Activated naive CD8-positive, alpha-beta T cell treated with anti-CD3 and anti-CD28 coated beads, Interleukin-2, amount 50 U/mL, for 24 hours (primary cell): ENCODE results near the gene AIFM2.
"Not testable (repeated sequence)": the region's sequence is repeated elsewhere in the genome, so short reads cannot be mapped to it uniquely, and the experiment has no call there.

Experiments used
- ATAC-seq: fragments of 150-1000 bp; cut with Tn5 transposase; one replicate; pipeline ENCODE4 v1.10.0; 2021
- DNase-seq: peaks from one replicate; pipeline ENCODE4 v3.0.0; 2021
- H3K27ac Mint-ChIP-seq: one replicate; pipeline ENCODE4 v1.8.0; 2021; ENCODE audit warnings: mild to moderate bottlenecking, mixed read lengths
- H3K27me3 Mint-ChIP-seq: one replicate; pipeline ENCODE4 v1.8.0; 2021; ENCODE audit warnings: mixed read lengths
- H3K36me3 Mint-ChIP-seq: one replicate; pipeline ENCODE4 v1.8.0; 2021; ENCODE audit warnings: low read depth, mixed read lengths
- H3K4me1 Mint-ChIP-seq: one replicate; pipeline ENCODE4 v1.8.0; 2021; ENCODE audit warnings: mixed read lengths
- H3K4me3 Mint-ChIP-seq: one replicate; pipeline ENCODE4 v1.8.0; 2021; ENCODE audit warnings: mild to moderate bottlenecking, moderate library complexity, mixed read lengths
- H3K9me3 Mint-ChIP-seq: one replicate; pipeline ENCODE4 v1.8.0; 2021; ENCODE audit warnings: mixed read lengths

Gene AIFM2

GRCh38 chr10:70132098-70133029, at the start of gene AIFM2:
TSS of gene AIFM2 (minus strand) at chr10:70132825. CDS start at chr10:70124084, 8,741 bp downstream.
- Mint-ChIP-seq H3K27ac (peak within 1 kb of the TSS; percentile 91), H3K4me3 (peak within 1 kb of the TSS; percentile 86), H3K27me3 (no peaks in the 10 kb centered on the region), H3K36me3 (peaks cover 3% of the 10 kb centered on the region), H3K9me3 (no peaks in the 10 kb centered on the region), H3K4me1 (peaks cover 25% of the 10 kb centered on the region)
- DNase-seq (peak; percentile 60), ATAC-seq (peak; percentile 77)

- H3K4me3 Mint-ChIP-seq, H3K4me1 Mint-ChIP-seq, ATAC-seq, H3K27me3 Mint-ChIP-seq, H3K27ac Mint-ChIP-seq, H3K36me3 Mint-ChIP-seq, DNase-seq, H3K9me3 Mint-ChIP-seq: not testable (repeated sequence)
Measured at GRCh38 chr10:70179209-70179608, 46.6 kb upstream of the AIFM2 start.

- no peak for ATAC-seq
- Mint-ChIP-seq H3K9me3 (peaks cover 3% of the 10 kb centered on the region), H3K4me1 (peaks cover 10% of the 10 kb centered on the region), H3K36me3 (no peaks in the 10 kb centered on the region), H3K27me3 (peaks cover 2% of the 10 kb centered on the region), H3K4me3 (no peak overlapping the region), H3K27ac (no peak overlapping the region)
- DNase-seq: no peak
Measured at GRCh38 chr10:70178139-70178725, 45.6 kb upstream of the AIFM2 start.

- peaks cover 2% of the 10 kb centered on the region for H3K27me3 Mint-ChIP-seq
- ATAC-seq: no peak
- no peak overlapping the region for H3K27ac Mint-ChIP-seq
- no peaks in the 10 kb centered on the region for H3K36me3 Mint-ChIP-seq
- H3K4me3 Mint-ChIP-seq: no peak overlapping the region
- H3K9me3 Mint-ChIP-seq: peaks cover 3% of the 10 kb centered on the region
- DNase-seq: no peak
- peaks cover 17% of the 10 kb centered on the region for H3K4me1 Mint-ChIP-seq
Measured at GRCh38 chr10:70176441-70176840, 43.8 kb upstream of the AIFM2 start.

GRCh38 chr10:70175516-70175915, 42.9 kb upstream of the AIFM2 start:
- Mint-ChIP-seq H3K27ac (no peak overlapping the region), H3K9me3 (peaks cover 3% of the 10 kb centered on the region), H3K4me1 (peaks cover 23% of the 10 kb centered on the region), H3K4me3 (no peak overlapping the region), H3K27me3 (peaks cover 2% of the 10 kb centered on the region), H3K36me3 (no peaks in the 10 kb centered on the region)
- no peak for ATAC-seq
- no peak for DNase-seq

GRCh38 chr10:70174058-70174741, 41.6 kb upstream of the AIFM2 start:
- Mint-ChIP-seq H3K9me3 (no peaks in the 10 kb centered on the region), H3K27ac (peak overlapping the region; percentile 69), H3K36me3 (peaks cover 1% of the 10 kb centered on the region), H3K4me3 (peak overlapping the region; percentile 12), H3K27me3 (no peaks in the 10 kb centered on the region), H3K4me1 (peaks cover 27% of the 10 kb centered on the region)
- peak; percentile 2 for ATAC-seq
- peak; percentile 24 for DNase-seq

GRCh38 chr10:70169649-70170364, 37.2 kb upstream of the AIFM2 start:
- peaks cover 65% of the 10 kb centered on the region for H3K4me1 Mint-ChIP-seq

GRCh38 chr10:70169011-70169410, 36.4 kb upstream of the AIFM2 start:
- Mint-ChIP-seq H3K4me3 (peak overlapping the region; percentile 95), H3K4me1 (peaks cover 67% of the 10 kb centered on the region), H3K27ac (peak overlapping the region; percentile 93), H3K36me3 (peaks cover 30% of the 10 kb centered on the region), H3K9me3 (no peaks in the 10 kb centered on the region), H3K27me3 (no peaks in the 10 kb centered on the region)
- DNase-seq: no peak
- ATAC-seq: no peak

More at GRCh38 chr10:70169649-70170364, 37.2 kb upstream of the AIFM2 start:
- peak; percentile 5 for ATAC-seq
- DNase-seq: peak; percentile 27
- H3K9me3 Mint-ChIP-seq: no peaks in the 10 kb centered on the region
- peak overlapping the region; percentile 95 for H3K4me3 Mint-ChIP-seq
- H3K27me3 Mint-ChIP-seq: no peaks in the 10 kb centered on the region
- peak overlapping the region; percentile 93 for H3K27ac Mint-ChIP-seq
- peaks cover 25% of the 10 kb centered on the region for H3K36me3 Mint-ChIP-seq

GRCh38 chr10:70167246-70167645, 34.6 kb upstream of the AIFM2 start:
- DNase-seq: no peak
- Mint-ChIP-seq H3K4me1 (peaks cover 75% of the 10 kb centered on the region), H3K9me3 (no peaks in the 10 kb centered on the region), H3K36me3 (peaks cover 39% of the 10 kb centered on the region), H3K4me3 (peak overlapping the region; percentile 49), H3K27ac (peak overlapping the region; percentile 44), H3K27me3 (no peaks in the 10 kb centered on the region)
- ATAC-seq: no peak

GRCh38 chr10:70166394-70166793, 33.8 kb upstream of the AIFM2 start:
- no peaks in the 10 kb centered on the region for H3K27me3 Mint-ChIP-seq
- no peaks in the 10 kb centered on the region for H3K9me3 Mint-ChIP-seq
- peaks cover 80% of the 10 kb centered on the region for H3K4me1 Mint-ChIP-seq
- no peak overlapping the region for H3K4me3 Mint-ChIP-seq
- DNase-seq (no peak), ATAC-seq (no peak)
- H3K27ac Mint-ChIP-seq: peak overlapping the region; percentile 33
- H3K36me3 Mint-ChIP-seq: peaks cover 47% of the 10 kb centered on the region

- peaks cover 61% of the 10 kb centered on the region for H3K36me3 Mint-ChIP-seq
- peaks cover 82% of the 10 kb centered on the region for H3K4me1 Mint-ChIP-seq
- H3K4me3 Mint-ChIP-seq: no peak overlapping the region
- DNase-seq (no peak), ATAC-seq (no peak)
- H3K27me3 Mint-ChIP-seq: no peaks in the 10 kb centered on the region
- H3K27ac Mint-ChIP-seq: peak overlapping the region; percentile 82
- no peaks in the 10 kb centered on the region for H3K9me3 Mint-ChIP-seq
Measured at GRCh38 chr10:70164163-70164562, 31.5 kb upstream of the AIFM2 start.

GRCh38 chr10:70163448-70163847, 30.8 kb upstream of the AIFM2 start:
- DNase-seq: no peak

GRCh38 chr10:70162892-70163201, 30.2 kb upstream of the AIFM2 start:
- H3K9me3 Mint-ChIP-seq: no peaks in the 10 kb centered on the region
- ATAC-seq (peak; percentile 95), DNase-seq (peak; percentile 58)
- H3K4me1 Mint-ChIP-seq: peaks cover 69% of the 10 kb centered on the region
- H3K4me3 Mint-ChIP-seq: peak overlapping the region; percentile 64
- H3K27me3 Mint-ChIP-seq: no peaks in the 10 kb centered on the region
- H3K36me3 Mint-ChIP-seq: peaks cover 64% of the 10 kb centered on the region
- peak overlapping the region; percentile 82 for H3K27ac Mint-ChIP-seq

More at GRCh38 chr10:70163448-70163847, 30.8 kb upstream of the AIFM2 start:
- Mint-ChIP-seq H3K9me3 (no peaks in the 10 kb centered on the region), H3K4me1 (peaks cover 75% of the 10 kb centered on the region), H3K27me3 (no peaks in the 10 kb centered on the region), H3K36me3 (peaks cover 61% of the 10 kb centered on the region), H3K4me3 (peak overlapping the region; percentile 46), H3K27ac (peak overlapping the region; percentile 82)
- ATAC-seq: no peak
